ENCODE data around the gene EIF3K. TPM values are rescaled to one million over a fixed set of nuclear protein-coding genes. Genes with fewer than 3 reads are reported as not detected.

The EIF3K gene
- total RNA-seq, 2 experiments from 2014 or later = 280 to 286 TPM

Other genes starting within 250 kb of the EIF3K start
- gene PSMD8, start 244.6 kb upstream of the EIF3K start, total RNA-seq = 100 to 1,000 TPM; 239 to 249 TPM
- under 1 TPM in 1 of 2 experiments, not detected in 1; 0.11 TPM for gene GGN, start 231.2 kb upstream of the EIF3K start, total RNA-seq
- under 1 TPM; 0.61 to 0.80 TPM for gene SPRED3, start 230.5 kb upstream of the EIF3K start, total RNA-seq
- gene FAM98C, start 216.1 kb upstream of the EIF3K start, total RNA-seq = 10 to 100 TPM; 15.0 to 16.0 TPM
- 1 to 10 TPM; 1.0 to 1.3 TPM for gene RASGRP4, start 193.0 kb upstream of the EIF3K start, total RNA-seq
- gene RYR1, start 185.5 kb upstream of the EIF3K start, total RNA-seq = 1 to 10 TPM in 1 of 2 experiments, under 1 TPM in 1; 0.95 to 1.4 TPM
- 100 to 1,000 TPM; 159 to 165 TPM for gene MAP4K1, start 1.2 kb upstream of the EIF3K start, total RNA-seq
- gene ACTN4, start 28.5 kb downstream of the EIF3K start, total RNA-seq = 100 to 1,000 TPM; 292 to 301 TPM
- gene CAPN12, start 125.3 kb downstream of the EIF3K start, total RNA-seq = 1 to 10 TPM; 3.3 to 3.7 TPM
- gene LGALS7, start 154.3 kb downstream of the EIF3K start, total RNA-seq = not detected
- not detected for gene LGALS7B, start 170.0 kb downstream of the EIF3K start, total RNA-seq
- gene LGALS4, start 193.8 kb downstream of the EIF3K start, total RNA-seq = under 1 TPM; 0.65 to 0.82 TPM
- gene ECH1, start 212.6 kb downstream of the EIF3K start, total RNA-seq = 100 to 1,000 TPM; 108 to 124 TPM
- gene HNRNPL, start 230.8 kb downstream of the EIF3K start, total RNA-seq = 100 to 1,000 TPM; 677 to 698 TPM